ENCODE results near the gene TTYH1.

TTYH1 gene

GRCh38 chr19:54432144-54432738 lies 17.0 kb downstream of the TTYH1 start:
- H3K4me3 ChIP-seq (replicated peaks; ENCODE audit: low read depth, low read length), result no peak overlapping the region
- no peak for DNase-seq (ENCODE audit: extremely low read depth, insufficient read length)
- TF ChIP-seq, protein P1, sequence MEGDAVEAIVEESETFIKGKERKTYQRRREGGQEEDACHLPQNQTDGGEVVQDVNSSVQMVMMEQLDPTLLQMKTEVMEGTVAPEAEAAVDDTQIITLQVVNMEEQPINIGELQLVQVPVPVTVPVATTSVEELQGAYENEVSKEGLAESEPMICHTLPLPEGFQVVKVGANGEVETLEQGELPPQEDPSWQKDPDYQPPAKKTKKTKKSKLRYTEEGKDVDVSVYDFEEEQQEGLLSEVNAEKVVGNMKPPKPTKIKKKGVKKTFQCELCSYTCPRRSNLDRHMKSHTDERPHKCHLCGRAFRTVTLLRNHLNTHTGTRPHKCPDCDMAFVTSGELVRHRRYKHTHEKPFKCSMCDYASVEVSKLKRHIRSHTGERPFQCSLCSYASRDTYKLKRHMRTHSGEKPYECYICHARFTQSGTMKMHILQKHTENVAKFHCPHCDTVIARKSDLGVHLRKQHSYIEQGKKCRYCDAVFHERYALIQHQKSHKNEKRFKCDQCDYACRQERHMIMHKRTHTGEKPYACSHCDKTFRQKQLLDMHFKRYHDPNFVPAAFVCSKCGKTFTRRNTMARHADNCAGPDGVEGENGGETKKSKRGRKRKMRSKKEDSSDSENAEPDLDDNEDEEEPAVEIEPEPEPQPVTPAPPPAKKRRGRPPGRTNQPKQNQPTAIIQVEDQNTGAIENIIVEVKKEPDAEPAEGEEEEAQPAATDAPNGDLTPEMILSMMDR (IDR thresholded peaks at IDR 0.05; ENCODE audit: insufficient read depth, low read length, poor library complexity, severe bottlenecking), result no peak
- H3K36me3 ChIP-seq (ENCODE audit: control insufficient read depth, insufficient read depth, low read length), result no peaks in the 10 kb centered on the region
- no peaks in the 10 kb centered on the region for H3K27me3 ChIP-seq (replicated peaks; ENCODE audit: control insufficient read depth, insufficient read depth, low read length)

- DNase-seq (ENCODE audit: extremely low read depth, insufficient read length), result no peak
- Histone ChIP-seq H3K36me3 (ENCODE audit: control insufficient read depth, insufficient read depth, low read length) (no peaks in the 10 kb centered on the region), H3K4me3 (replicated peaks; ENCODE audit: low read depth, low read length) (no peak overlapping the region), H3K27me3 (replicated peaks; ENCODE audit: control insufficient read depth, insufficient read depth, low read length) (no peaks in the 10 kb centered on the region)
- TF ChIP-seq, protein P1 (IDR thresholded peaks at IDR 0.05; ENCODE audit: insufficient read depth, low read length, poor library complexity, severe bottlenecking), result no peak
Measured at GRCh38 chr19:54433697-54434096, 18.4 kb downstream of the TTYH1 start.

- Histone ChIP-seq H3K4me3 (replicated peaks; ENCODE audit: low read depth, low read length) (no peak overlapping the region), H3K27me3 (replicated peaks; ENCODE audit: control insufficient read depth, insufficient read depth, low read length) (no peaks in the 10 kb centered on the region), H3K36me3 (ENCODE audit: control insufficient read depth, insufficient read depth, low read length) (no peaks in the 10 kb centered on the region; the same call in 1 of the 2 replicates)
- TF ChIP-seq, protein P1 (IDR thresholded peaks at IDR 0.05; ENCODE audit: insufficient read depth, low read length, poor library complexity, severe bottlenecking), result no peak
- DNase-seq (ENCODE audit: extremely low read depth, insufficient read length), result no peak
Measured at GRCh38 chr19:54434112-54434872, 19.0 kb downstream of the TTYH1 start.

DNA sequence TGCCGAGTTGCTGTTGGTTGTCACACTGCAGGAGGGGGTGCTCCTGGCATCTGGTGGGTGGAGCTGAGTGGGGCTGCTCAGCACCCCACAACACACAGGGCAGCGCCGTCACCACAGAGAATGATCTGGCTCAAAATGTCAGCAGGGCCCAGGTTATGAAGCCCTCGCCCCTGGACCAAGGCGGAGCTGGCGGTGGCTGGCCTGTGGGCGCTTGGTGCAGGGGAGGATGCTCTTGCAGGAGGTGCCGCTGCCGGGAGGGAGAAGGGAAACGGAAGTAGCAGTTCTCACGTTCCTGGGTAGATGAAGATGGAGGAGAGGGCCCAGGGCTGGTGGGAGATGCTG lies 19.6 kb downstream of the TTYH1 start:
- Histone ChIP-seq H3K36me3 (ENCODE audit: control insufficient read depth, insufficient read depth, low read length) (no peaks in the 10 kb centered on the region; the same call in 1 of the 2 replicates), H3K4me3 (replicated peaks; ENCODE audit: low read depth, low read length) (no peak overlapping the region), H3K27me3 (replicated peaks; ENCODE audit: control insufficient read depth, insufficient read depth, low read length) (no peaks in the 10 kb centered on the region)
- TF ChIP-seq, protein P1 (IDR thresholded peaks at IDR 0.05; ENCODE audit: insufficient read depth, low read length, poor library complexity, severe bottlenecking), result no peak
- no peak for DNase-seq (ENCODE audit: extremely low read depth, insufficient read length)

- TF ChIP-seq, protein P1 (IDR thresholded peaks at IDR 0.05; ENCODE audit: insufficient read depth, low read length, poor library complexity, severe bottlenecking), result no peak
- no peaks in the 10 kb centered on the region for H3K27me3 ChIP-seq (replicated peaks; ENCODE audit: control insufficient read depth, insufficient read depth, low read length)
- H3K4me3 ChIP-seq (replicated peaks; ENCODE audit: low read depth, low read length), result no peak overlapping the region
- DNase-seq (ENCODE audit: extremely low read depth, insufficient read length), result no peak
- H3K36me3 ChIP-seq (ENCODE audit: control insufficient read depth, insufficient read depth, low read length), result peaks cover under 1% of the 10 kb centered on the region
Measured at GRCh38 chr19:54435551-54436016, 20.3 kb downstream of the TTYH1 start.
